ENCODE measurements around the gene CTH. TPM values are rescaled to one million over a fixed set of nuclear protein-coding genes. Genes with fewer than 3 reads are reported as not detected.
"Not testable (repeated sequence)": the region's sequence is repeated elsewhere in the genome, so short reads cannot be mapped to it uniquely, and the experiment has no call there.

Gene CTH
- total RNA-seq, 1 experiment from 2014 or later: 13.2 TPM

DNA sequence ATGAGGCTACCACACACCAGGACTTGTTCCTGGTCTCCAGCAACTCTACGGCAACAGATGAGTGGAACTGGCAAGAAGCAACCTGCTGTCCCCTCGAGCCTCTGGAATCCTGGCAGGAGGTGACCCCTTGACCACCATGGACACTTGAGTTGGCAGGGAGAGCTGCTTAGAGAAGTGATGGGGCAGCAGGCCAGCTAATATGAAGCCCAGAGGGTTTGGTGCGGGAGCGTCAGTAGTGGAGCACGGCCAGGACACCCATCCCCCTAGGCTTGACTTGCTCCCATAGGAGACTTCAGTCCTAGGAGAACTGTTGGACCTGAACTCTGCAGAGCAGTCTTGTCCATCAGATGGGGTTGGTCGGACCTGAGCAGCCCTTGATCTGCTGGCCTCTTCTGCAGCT, 56.5 kb downstream of the CTH start:
- intact Hi-C loops (cut with micrococcal nuclease): no loop called here
- H3K9me2 ChIP-seq (replicated peaks; ENCODE audit: low read length): no peaks in the 10 kb centered on the region
- H3F3A ChIP-seq (ENCODE audit: low read length, unreplicated experiment): no peaks in the 10 kb centered on the region
- H3K4me2 ChIP-seq (ENCODE audit: low read length): no peak overlapping the region
- H3K9ac ChIP-seq (ENCODE audit: low read length): no peak overlapping the region
- H3K4me1 ChIP-seq (ENCODE audit: insufficient read depth, low read length): no peaks in the 10 kb centered on the region
- ChIA-PET POLR2A (ENCODE audit: unreplicated experiment) (no interaction called here), CTCF (no interaction called here)
- TF ChIP-seq EZH2 (IDR thresholded peaks at IDR 0.05; ENCODE audit: low read length, unreplicated experiment) (no peak), EZH2phosphoT487 (IDR thresholded peaks at IDR 0.05; ENCODE audit: borderline replicate concordance, low read length) (no peak)
- TF ChIP-seq, protein P1, sequence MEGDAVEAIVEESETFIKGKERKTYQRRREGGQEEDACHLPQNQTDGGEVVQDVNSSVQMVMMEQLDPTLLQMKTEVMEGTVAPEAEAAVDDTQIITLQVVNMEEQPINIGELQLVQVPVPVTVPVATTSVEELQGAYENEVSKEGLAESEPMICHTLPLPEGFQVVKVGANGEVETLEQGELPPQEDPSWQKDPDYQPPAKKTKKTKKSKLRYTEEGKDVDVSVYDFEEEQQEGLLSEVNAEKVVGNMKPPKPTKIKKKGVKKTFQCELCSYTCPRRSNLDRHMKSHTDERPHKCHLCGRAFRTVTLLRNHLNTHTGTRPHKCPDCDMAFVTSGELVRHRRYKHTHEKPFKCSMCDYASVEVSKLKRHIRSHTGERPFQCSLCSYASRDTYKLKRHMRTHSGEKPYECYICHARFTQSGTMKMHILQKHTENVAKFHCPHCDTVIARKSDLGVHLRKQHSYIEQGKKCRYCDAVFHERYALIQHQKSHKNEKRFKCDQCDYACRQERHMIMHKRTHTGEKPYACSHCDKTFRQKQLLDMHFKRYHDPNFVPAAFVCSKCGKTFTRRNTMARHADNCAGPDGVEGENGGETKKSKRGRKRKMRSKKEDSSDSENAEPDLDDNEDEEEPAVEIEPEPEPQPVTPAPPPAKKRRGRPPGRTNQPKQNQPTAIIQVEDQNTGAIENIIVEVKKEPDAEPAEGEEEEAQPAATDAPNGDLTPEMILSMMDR (conservative IDR thresholded peaks at IDR 0.05; ENCODE audit: low read depth, low read length): no peak
- no peak overlapping the region for H3K4me3 ChIP-seq (ENCODE audit: low read length)
- H2AFZ ChIP-seq (ENCODE audit: low read length): no peak overlapping the region
- H3K79me2 ChIP-seq (ENCODE audit: low read length): no peaks in the 10 kb centered on the region
- no peaks in the 10 kb centered on the region for H3K36me3 ChIP-seq (ENCODE audit: low read depth, low read length)
- no peaks in the 10 kb centered on the region for H4K20me1 ChIP-seq (ENCODE audit: low read length)
- DNase-seq (no peak), ATAC-seq (no peak)
- H3K27ac ChIP-seq (ENCODE audit: low read length): no peak overlapping the region
- BruUV-seq (replicated peaks): no TSS peak
- H3K27me3 ChIP-seq (ENCODE audit: low read length): no peaks in the 10 kb centered on the region
- no peaks in the 10 kb centered on the region for H3K9me3 ChIP-seq (ENCODE audit: low read length)

DNA sequence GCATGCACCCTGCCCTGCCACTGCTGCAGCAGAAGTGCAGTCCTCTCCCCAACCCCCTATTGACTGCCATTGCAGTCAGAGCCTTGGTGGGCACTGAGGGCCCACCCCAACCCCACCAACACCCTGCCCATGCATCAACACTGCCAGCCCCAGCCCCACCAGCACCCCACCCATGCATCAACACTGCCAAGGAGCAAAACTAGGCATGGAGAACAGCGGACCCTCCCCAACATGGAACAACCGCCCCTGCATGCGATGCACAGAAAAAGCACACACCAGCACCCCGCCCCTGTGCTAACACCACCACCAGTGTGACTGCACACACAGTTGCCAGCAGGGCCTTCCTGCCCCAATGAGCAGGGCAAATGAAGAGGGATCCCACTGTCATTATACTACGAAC, 57.1 kb downstream of the CTH start:
- Histone ChIP-seq H3K27me3 (ENCODE audit: low read length) (no peaks in the 10 kb centered on the region), H2AFZ (ENCODE audit: low read length) (no peak overlapping the region), H3K27ac (ENCODE audit: low read length) (no peak overlapping the region), H3K79me2 (ENCODE audit: low read length) (no peaks in the 10 kb centered on the region), H3K9me3 (ENCODE audit: low read length) (no peaks in the 10 kb centered on the region), H3K9ac (ENCODE audit: low read length) (no peak overlapping the region), H3K4me2 (ENCODE audit: low read length) (no peak overlapping the region), H3F3A (ENCODE audit: low read length, unreplicated experiment) (no peaks in the 10 kb centered on the region), H3K9me2 (replicated peaks; ENCODE audit: low read length) (no peaks in the 10 kb centered on the region), H4K20me1 (ENCODE audit: low read length) (no peaks in the 10 kb centered on the region), H3K4me1 (ENCODE audit: insufficient read depth, low read length) (no peaks in the 10 kb centered on the region), H3K4me3 (ENCODE audit: low read length) (no peak overlapping the region), H3K36me3 (ENCODE audit: low read depth, low read length) (no peaks in the 10 kb centered on the region)
- TF ChIP-seq, protein P1 (conservative IDR thresholded peaks at IDR 0.05; ENCODE audit: low read depth, low read length): no peak
- no peak for TF ChIP-seq EZH2phosphoT487 (IDR thresholded peaks at IDR 0.05; ENCODE audit: borderline replicate concordance, low read length)
- no peak for TF ChIP-seq EZH2 (IDR thresholded peaks at IDR 0.05; ENCODE audit: low read length, unreplicated experiment)
- CTCF ChIA-PET: no interaction called here
- no peak for DNase-seq
- no peak for ATAC-seq
- intact Hi-C loops (cut with micrococcal nuclease): no loop called here
- BruUV-seq (replicated peaks): no TSS peak
- POLR2A ChIA-PET (ENCODE audit: unreplicated experiment): no interaction called here

DNA sequence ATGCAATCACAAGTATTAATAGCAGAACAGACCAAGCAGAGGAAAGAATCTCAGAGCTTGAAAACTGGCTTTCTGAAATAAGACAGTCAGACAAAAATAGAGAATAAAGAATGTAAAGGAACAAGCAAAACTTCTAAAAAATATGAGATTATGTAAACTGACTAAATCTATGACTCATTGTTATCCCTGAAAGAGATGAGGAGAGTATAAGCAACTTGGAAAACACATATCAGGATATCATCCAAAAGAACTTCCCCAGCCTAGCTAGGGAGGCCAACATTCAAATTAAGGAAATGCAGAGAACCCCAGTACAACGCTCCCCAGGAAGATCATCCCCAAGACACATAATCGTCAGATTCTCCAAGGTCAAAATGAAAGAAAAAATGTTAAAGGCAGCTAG, 58.1 kb downstream of the CTH start:
- H3K4me2 ChIP-seq (ENCODE audit: low read length); H3F3A ChIP-seq (ENCODE audit: low read length, unreplicated experiment); intact Hi-C loops (cut with micrococcal nuclease); H2AFZ ChIP-seq (ENCODE audit: low read length); H3K79me2 ChIP-seq (ENCODE audit: low read length); H3K9me3 ChIP-seq (ENCODE audit: low read length); H3K4me1 ChIP-seq (ENCODE audit: insufficient read depth, low read length); H3K27me3 ChIP-seq (ENCODE audit: low read length); H3K9me2 ChIP-seq (replicated peaks; ENCODE audit: low read length); H4K20me1 ChIP-seq (ENCODE audit: low read length); H3K4me3 ChIP-seq (ENCODE audit: low read length); CTCF ChIA-PET; H3K27ac ChIP-seq (ENCODE audit: low read length); H3K9ac ChIP-seq (ENCODE audit: low read length); BruUV-seq (replicated peaks); H3K36me3 ChIP-seq (ENCODE audit: low read depth, low read length); POLR2A ChIA-PET (ENCODE audit: unreplicated experiment): not testable (repeated sequence)
- DNase-seq (peak; percentile 24), ATAC-seq (peak; percentile 68)

Data from PC-3 (cell line).